ENCODE data around the gene MTF1.

DNA sequence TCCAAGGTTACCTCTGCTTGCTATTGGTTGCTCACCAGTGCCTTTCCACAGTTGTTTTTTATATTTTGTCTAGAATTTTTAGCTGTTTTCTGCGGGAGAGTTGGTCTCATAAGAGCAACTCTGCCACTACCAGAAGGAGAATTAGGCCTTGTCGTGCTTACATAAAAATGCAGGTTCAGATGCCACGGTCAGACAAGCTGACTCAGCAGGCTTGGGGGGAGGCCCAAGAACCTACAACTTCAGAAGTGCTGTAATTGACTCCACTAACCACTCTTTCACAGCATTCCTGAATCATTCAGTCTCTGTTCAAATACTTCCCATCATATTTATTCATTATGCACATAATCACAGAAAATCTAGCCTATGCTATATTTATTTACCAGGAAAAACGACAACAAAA lies 28.3 kb downstream of the MTF1 start:
- no peak for TF ChIP-seq CTCF (IDR thresholded peaks at IDR 0.05)
- no peak for TF ChIP-seq EZH2 (IDR thresholded peaks at IDR 0.05)
- TF ChIP-seq EZH2phosphoT487 (IDR thresholded peaks at IDR 0.05), result no peak

Measured in neural progenitor cell (in vitro differentiated cells).